Body of pancreas (tissue), 4 donors: ENCODE results near the gene DENND1A. TPM values are rescaled to one million over a fixed set of nuclear protein-coding genes. Genes with fewer than 3 reads are reported as not detected.

Source experiments
- ATAC-seq: fragments of 150-250 bp; one replicate; pipeline ENCODE4 v1.9.1; 2016
- DNase-seq, 4 donors: peaks; one replicate each; pipeline ENCODE4 v3.0.0-alpha.2; 2019
- H3K27ac ChIP-seq, 4 donors: fragments of 200-600 bp; sonication (generic); 1 replicate in 3 of 4; 2 replicates in 1 of 4; pipeline versions ENCODE4 v1.5.1 to v1.6.1; 2016 to 2019; ENCODE audit warnings: mild to moderate bottlenecking in 1 of 4, mixed read lengths in 1 of 4, moderate library complexity in 1 of 4
- H3K27me3 ChIP-seq, 2 donors: fragments of 200-600 bp; sonication (generic); one replicate each; pipeline ENCODE4 v1.6.0; 2016; ENCODE audit warnings: mild to moderate bottlenecking in 1 of 2
- H3K36me3 ChIP-seq, 2 donors: fragments of 200-600 bp; sonication (generic); replicated peaks in 1 of 2; 2 replicates each; pipeline ENCODE4 v1.5.1; 2016; ENCODE audit warnings: low read depth in 2 of 2; ENCODE audit not compliant: insufficient read depth in 1 of 2
- H3K4me1 ChIP-seq: fragments of 200-600 bp; sonication (generic); one replicate; pipeline ENCODE4 v1.6.0; 2016
- H3K4me3 ChIP-seq, 2 donors: fragments of 200-600 bp; sonication (generic); 1 replicate in 1 of 2; 2 replicates in 1 of 2; pipeline ENCODE4 v1.5.1; 2016 to 2019
- H3K9me3 ChIP-seq, 3 donors: fragments of 200-600 bp; sonication (generic); 1 replicate in 2 of 3; 2 replicates in 1 of 3; pipeline ENCODE4 v1.5.1; 2016
- CTCF ChIP-seq, 7 experiments: fragments of 450-650 bp in 4 of 7; fragments of 200-600 bp in 3 of 7; sonication (generic) in 3 of 7; IDR thresholded peaks; one replicate each; pipeline ENCODE4 v1.5.1; 2016 to 2019; ENCODE audit warnings: antibody characterized with exemption in 7 of 7
- POLR2A ChIP-seq, 3 donors: fragments of 450-650 bp; IDR thresholded peaks; one replicate each; pipeline ENCODE4 v1.6.1; 2016; ENCODE audit warnings: antibody characterized with exemption in 3 of 3, mild to moderate bottlenecking in 2 of 3
- WGBS, 2 donors: methylation state at CpG; one replicate each; pipeline ENCODE4 v1.1.5; 2017; 5-methylcytosine and 5-hydroxymethylcytosine counted together
- intact Hi-C: fragments of 100-400 bp; cut with DNase I; formaldehyde crosslinking; loops from one replicate; pipeline ENCODE4 v1.15.1; 2023
- total RNA-seq, 2 donors: library from RNA; depleted of rRNA; stranded (reverse); fragments of >200 nt; gene quantifications; one replicate each; pipeline ENCODE4 v1.1.0, GENCODE V29; 2016

Gene DENND1A
- total RNA-seq, 2 donors from 2014 or later: 7.6 to 8.6 TPM

DNA sequence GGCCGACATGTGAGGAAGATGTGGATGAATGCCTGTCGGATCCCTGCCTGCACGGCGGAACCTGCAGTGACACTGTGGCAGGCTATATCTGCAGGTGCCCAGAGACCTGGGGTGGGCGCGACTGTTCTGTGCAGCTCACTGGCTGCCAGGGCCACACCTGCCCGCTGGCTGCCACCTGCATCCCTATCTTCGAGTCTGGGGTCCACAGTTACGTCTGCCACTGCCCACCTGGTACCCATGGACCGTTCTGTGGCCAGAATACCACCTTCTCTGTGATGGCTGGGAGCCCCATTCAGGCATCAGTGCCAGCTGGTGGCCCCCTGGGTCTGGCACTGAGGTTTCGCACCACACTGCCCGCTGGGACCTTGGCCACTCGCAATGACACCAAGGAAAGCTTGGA lies 559.8 kb downstream of the DENND1A start:
- TF ChIP-seq POLR2A (IDR thresholded peaks at IDR 0.05): no peak
- TF ChIP-seq CTCF (IDR thresholded peaks at IDR 0.05): no peak
- 76 to 88% methylated on average over 9 to 13 of the region's 13 CpGs for WGBS, 2 donors
- H3K27me3 ChIP-seq: peaks cover 0 to 13% of the 10 kb centered on the region in 2 donors
- no peak for ATAC-seq
- no peak overlapping the region for H3K4me3 ChIP-seq
- no peaks in the 10 kb centered on the region for H3K9me3 ChIP-seq
- H3K4me1 ChIP-seq: peaks cover 12% of the 10 kb centered on the region
- no peak for DNase-seq
- H3K36me3 ChIP-seq: no peaks in the 10 kb centered on the region
- no peak overlapping the region for H3K27ac ChIP-seq
- intact Hi-C loops: no loop called here

GRCh38 chr9:123369296-123369695 lies 560.6 kb downstream of the DENND1A start:
- H3K4me1 ChIP-seq: peaks cover 12% of the 10 kb centered on the region
- no peak overlapping the region for H3K4me3 ChIP-seq
- no peak for TF ChIP-seq CTCF (IDR thresholded peaks at IDR 0.05)
- TF ChIP-seq POLR2A (IDR thresholded peaks at IDR 0.05): no peak
- intact Hi-C loops: no loop called here
- H3K36me3 ChIP-seq: no peaks in the 10 kb centered on the region
- ATAC-seq: no peak
- no peak for DNase-seq
- H3K27me3 ChIP-seq: peaks cover 0 to 13% of the 10 kb centered on the region in 2 donors
- no peaks in the 10 kb centered on the region for H3K9me3 ChIP-seq
- WGBS, 2 donors: 72 to 74% methylated on average over 3 of the region's 3 CpGs
- H3K27ac ChIP-seq: no peak overlapping the region

GRCh38 chr9:123368536-123369153 lies 561.3 kb downstream of the DENND1A start:
- Histone ChIP-seq H3K4me3 (no peak overlapping the region), H3K36me3 (no peaks in the 10 kb centered on the region), H3K9me3 (no peaks in the 10 kb centered on the region), H3K27me3 (peaks cover 0 to 9% of the 10 kb centered on the region in 2 donors), H3K27ac (no peak overlapping the region), H3K4me1 (peaks cover 9% of the 10 kb centered on the region)
- intact Hi-C loops: no loop called here
- ATAC-seq: no peak
- WGBS, 2 donors: 73 to 75% methylated on average over 2 to 6 of the region's 6 CpGs
- TF ChIP-seq POLR2A (IDR thresholded peaks at IDR 0.05) (no peak), CTCF (IDR thresholded peaks at IDR 0.05) (no peak)
- DNase-seq: no peak

- intact Hi-C loops: no loop called here
- ATAC-seq: no peak
These were observed 561.9 kb downstream of the DENND1A start for GRCh38 chr9:123368023-123368422.

More at GRCh38 chr9:123368023-123368422, 561.9 kb downstream of the DENND1A start:
- H3K4me1 ChIP-seq: peaks cover 3% of the 10 kb centered on the region
- 51 to 74% methylated on average over 4 to 10 of the region's 10 CpGs for WGBS, 2 donors
- H3K27me3 ChIP-seq: peaks cover 0 to 7% of the 10 kb centered on the region in 2 donors
- no peaks in the 10 kb centered on the region for H3K36me3 ChIP-seq
- H3K27ac ChIP-seq: no peak overlapping the region
- no peak for TF ChIP-seq POLR2A (IDR thresholded peaks at IDR 0.05)
- no peak for TF ChIP-seq CTCF (IDR thresholded peaks at IDR 0.05)
- no peak overlapping the region for H3K4me3 ChIP-seq
- H3K9me3 ChIP-seq: no peaks in the 10 kb centered on the region
- no peak for DNase-seq
